Duodenal mucosa (tissue), 2 donors: ENCODE results near the gene FGFR3.

Experiments
- H3K27ac ChIP-seq: one replicate; pipeline ENCODE4 v1.7.0; 2013; ENCODE audit warnings: low read depth, low read length
- H3K27me3 ChIP-seq, 2 donors: one replicate each; pipeline ENCODE4 v1.7.0; 2013; ENCODE audit warnings: low read length in 2 of 2, control low read depth in 1 of 2; ENCODE audit not compliant: insufficient read depth in 2 of 2, control insufficient read depth in 1 of 2
- H3K36me3 ChIP-seq, 2 donors: one replicate each; pipeline ENCODE4 v1.7.0; 2013; ENCODE audit warnings: low read length in 2 of 2, control low read depth in 1 of 2; ENCODE audit not compliant: insufficient read depth in 2 of 2, control insufficient read depth in 1 of 2
- H3K4me1 ChIP-seq, 2 donors: one replicate each; pipeline ENCODE4 v1.7.0; 2013; ENCODE audit warnings: low read length in 2 of 2, control low read depth in 1 of 2; ENCODE audit not compliant: insufficient read depth in 2 of 2, control insufficient read depth in 1 of 2
- H3K4me3 ChIP-seq, 2 donors: one replicate each; pipeline ENCODE4 v1.7.0; 2013; ENCODE audit warnings: low read length in 2 of 2, low read depth in 1 of 2
- H3K9ac ChIP-seq, 2 donors: one replicate each; pipeline ENCODE4 v1.7.0; 2013; ENCODE audit warnings: low read length in 2 of 2, low read depth in 1 of 2
- H3K9me3 ChIP-seq, 2 donors: one replicate each; pipeline ENCODE4 v1.7.0; 2013; ENCODE audit warnings: low read length in 2 of 2, control low read depth in 1 of 2; ENCODE audit not compliant: control insufficient read depth in 1 of 2

Gene FGFR3

DNA sequence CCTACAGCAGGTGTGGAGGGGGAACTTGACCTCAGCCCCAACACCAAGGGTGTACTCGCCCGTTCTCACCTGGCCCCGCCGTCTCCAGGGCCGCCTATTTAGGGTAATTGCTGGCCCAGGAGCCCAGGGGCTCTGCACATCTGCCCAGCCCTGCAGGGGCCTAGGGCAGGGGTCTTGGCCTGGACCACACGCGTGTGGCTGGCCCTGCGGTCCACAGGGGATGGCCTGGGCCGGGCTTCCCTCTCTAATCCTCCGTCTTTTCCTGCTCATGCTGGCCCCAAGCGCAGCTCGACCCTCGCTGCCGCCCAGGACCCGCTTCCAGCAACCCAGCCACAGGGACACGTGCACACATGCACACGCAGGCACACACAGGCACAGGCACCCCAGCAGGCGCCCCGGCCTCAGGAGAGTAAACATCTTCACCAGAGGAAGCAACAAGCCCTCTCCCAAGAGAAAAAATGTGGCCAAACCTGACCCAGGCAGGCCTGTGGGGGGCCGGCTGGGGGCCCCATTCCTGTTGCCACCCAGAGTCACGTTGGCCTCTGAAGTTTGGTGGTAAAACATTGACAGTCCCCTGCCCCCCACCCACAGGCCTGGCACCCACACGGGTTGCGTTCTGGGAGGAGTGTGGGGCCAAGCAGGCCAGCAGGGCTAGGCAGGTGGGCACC is 24.6 kb upstream of the FGFR3 start:
- Histone ChIP-seq H3K9ac (no peak overlapping the region), H3K36me3 (no peaks in the 10 kb centered on the region), H3K4me3 (no peak overlapping the region), H3K27ac (no peak overlapping the region), H3K9me3 (no peaks in the 10 kb centered on the region), H3K4me1 (peaks cover 0 to 4% of the 10 kb centered on the region in 2 donors), H3K27me3 (peaks cover 24 to 46% of the 10 kb centered on the region in 2 donors)

- H3K36me3 ChIP-seq, result no peaks in the 10 kb centered on the region
- no peaks in the 10 kb centered on the region for H3K4me1 ChIP-seq
- peaks cover 24 to 42% of the 10 kb centered on the region in 2 donors for H3K27me3 ChIP-seq
- H3K27ac ChIP-seq, result no peak overlapping the region
- H3K9ac ChIP-seq, result no peak overlapping the region
- H3K9me3 ChIP-seq, result no peaks in the 10 kb centered on the region
- no peak overlapping the region for H3K4me3 ChIP-seq
These were observed 23.4 kb upstream of the FGFR3 start for GRCh38 chr4:1769692-1770091.

DNA sequence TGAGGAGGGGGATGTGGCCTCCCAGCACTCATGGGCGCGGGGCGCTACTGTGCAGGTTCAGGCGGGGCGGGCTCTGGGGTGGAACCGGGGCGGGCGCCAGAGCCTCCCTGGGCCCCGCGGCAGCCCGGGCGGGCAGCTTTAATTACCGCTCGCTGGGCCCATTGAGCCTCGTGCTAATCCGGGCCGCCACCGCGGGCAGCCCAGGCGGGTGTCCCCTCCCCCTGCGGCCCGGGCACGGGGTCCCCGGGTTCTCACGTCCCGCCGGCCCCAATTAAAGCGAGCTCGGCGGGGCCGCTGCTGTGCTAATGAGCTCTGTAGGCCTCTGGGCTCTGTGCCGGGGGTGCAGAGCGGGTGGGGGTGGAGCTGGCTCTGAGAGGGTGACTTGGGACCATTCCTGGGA is 22.8 kb upstream of the FGFR3 start:
- Histone ChIP-seq H3K9ac (no peak overlapping the region), H3K27me3 (peaks cover 24 to 42% of the 10 kb centered on the region in 2 donors), H3K9me3 (no peaks in the 10 kb centered on the region), H3K4me3 (no peak overlapping the region), H3K27ac (no peak overlapping the region), H3K4me1 (no peaks in the 10 kb centered on the region), H3K36me3 (no peaks in the 10 kb centered on the region)

DNA sequence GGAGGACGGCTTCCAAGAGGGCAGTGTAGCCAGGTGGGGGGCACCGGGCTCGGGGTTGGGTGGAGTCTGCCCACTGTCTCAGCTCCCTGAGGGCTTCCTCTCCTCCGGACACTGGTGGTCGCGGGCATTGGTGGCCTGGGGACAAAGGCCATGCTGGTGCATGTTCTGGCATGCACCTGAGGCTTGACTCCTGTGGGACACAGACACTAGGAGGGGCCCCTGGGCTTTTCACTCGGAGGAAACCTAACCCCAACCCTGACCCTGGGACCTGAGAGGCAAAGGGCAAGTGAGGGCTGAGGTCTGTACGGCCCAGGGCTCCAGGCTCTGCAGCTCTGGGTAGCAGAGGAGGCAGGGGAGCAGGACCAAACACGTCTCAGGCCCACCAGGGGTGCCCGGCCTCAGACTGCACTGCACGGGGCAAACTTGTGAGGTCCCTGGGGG is 22.3 kb upstream of the FGFR3 start:
- H3K9me3 ChIP-seq, result no peaks in the 10 kb centered on the region
- H3K27me3 ChIP-seq, result peaks cover 24 to 37% of the 10 kb centered on the region in 2 donors
- H3K36me3 ChIP-seq, result no peaks in the 10 kb centered on the region
- no peaks in the 10 kb centered on the region for H3K4me1 ChIP-seq
- no peak overlapping the region for H3K27ac ChIP-seq
- H3K9ac ChIP-seq, result no peak overlapping the region
- H3K4me3 ChIP-seq, result no peak overlapping the region

DNA sequence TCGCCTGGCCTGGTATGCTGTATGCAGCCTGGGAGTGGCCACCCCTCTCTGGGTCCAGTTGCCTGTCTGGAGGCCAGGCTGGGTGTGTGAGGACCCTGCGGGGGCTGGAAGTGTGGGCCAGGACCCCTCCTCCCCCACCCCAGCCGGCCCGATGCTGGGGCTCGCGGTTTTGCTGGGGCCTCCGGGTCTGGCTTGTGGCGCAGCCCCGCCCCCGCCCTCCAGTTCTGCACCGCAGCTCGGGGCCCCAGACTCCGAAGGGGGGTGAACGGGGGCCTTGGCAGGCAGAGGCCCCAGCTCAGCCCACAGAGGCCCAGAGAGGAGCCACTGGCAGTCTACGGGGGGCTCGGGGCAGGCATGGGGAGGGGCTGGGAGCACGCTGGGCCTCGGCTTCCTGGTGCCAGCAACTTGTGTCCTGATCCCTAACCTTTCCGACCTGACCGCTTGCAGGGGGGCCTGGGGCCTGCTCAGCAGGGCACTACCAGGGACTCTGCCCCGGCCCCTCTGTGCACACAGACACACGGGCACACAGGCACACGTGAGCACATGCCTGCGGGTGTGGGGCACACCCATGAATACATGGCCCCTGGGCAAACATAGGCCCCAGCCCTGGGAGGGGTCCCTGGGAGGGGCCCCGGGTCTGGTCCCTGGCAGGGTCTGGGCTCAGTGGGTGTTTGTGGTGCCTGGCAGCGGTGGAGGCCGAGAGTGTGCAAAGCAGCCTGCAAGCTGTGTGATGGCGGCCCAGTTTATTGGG is 21.4 kb upstream of the FGFR3 start:
- Histone ChIP-seq H3K4me3 (no peak overlapping the region), H3K36me3 (no peaks in the 10 kb centered on the region), H3K27me3 (peaks cover 24 to 29% of the 10 kb centered on the region in 2 donors), H3K4me1 (no peaks in the 10 kb centered on the region), H3K9ac (no peak overlapping the region), H3K9me3 (no peaks in the 10 kb centered on the region), H3K27ac (no peak overlapping the region)

DNA sequence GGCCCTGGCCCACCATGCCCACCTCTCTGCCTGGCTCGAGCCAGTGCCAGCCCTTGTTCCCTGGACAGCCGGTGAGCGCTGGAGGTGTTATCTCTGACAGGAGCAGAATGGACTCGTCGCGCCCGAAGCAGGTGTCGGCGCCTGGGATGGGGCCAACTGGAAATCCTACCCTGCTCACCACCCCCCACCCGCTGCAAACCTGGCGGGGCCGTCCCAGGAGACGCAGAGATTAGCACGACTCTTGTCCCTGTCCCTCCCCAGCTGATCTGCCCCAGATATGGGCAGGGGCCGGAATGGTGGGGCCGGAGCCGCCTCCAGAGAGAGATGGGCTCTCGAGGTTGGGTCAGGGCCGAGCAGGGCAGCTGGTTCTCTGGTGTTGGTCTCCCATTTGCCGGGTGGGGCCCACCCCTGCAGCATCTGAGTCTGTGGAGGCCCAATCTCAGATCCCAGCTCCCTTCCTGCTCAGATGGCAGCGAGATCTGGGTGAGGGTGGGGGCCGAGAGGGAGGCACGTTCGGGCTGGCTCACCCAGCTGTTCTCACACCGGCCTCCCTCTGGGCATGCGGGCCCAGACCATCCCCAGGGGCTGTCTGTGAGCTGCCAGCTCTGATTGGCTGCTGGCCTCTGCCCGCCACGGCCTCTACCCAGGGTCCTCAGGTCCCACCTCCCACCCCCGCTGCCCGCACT is 20.1 kb upstream of the FGFR3 start:
- Histone ChIP-seq H3K27ac (no peak overlapping the region), H3K27me3 (peaks cover 22 to 29% of the 10 kb centered on the region in 2 donors), H3K9me3 (no peaks in the 10 kb centered on the region), H3K36me3 (no peaks in the 10 kb centered on the region), H3K9ac (no peak overlapping the region), H3K4me3 (no peak overlapping the region), H3K4me1 (no peaks in the 10 kb centered on the region)

DNA sequence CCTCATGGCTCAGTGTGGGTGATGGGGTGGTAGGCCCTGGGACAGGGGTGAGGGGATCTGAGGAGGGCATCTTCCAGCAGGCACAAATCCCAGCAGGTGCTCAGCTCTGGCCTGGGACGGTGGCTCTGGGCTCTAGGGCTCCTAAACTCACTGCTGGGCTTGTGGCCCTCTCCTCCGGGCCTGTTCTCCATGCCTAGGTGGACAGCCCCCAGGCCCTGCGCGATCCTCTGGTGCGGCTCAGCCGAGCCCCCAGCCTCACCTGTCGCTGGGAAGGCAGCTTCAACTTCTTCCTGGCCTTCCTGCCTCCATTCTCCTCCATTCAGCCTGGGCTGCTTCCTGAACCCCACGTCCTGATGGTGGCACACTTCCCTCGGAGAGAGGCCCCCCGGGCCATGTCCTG is 19.3 kb upstream of the FGFR3 start:
- Histone ChIP-seq H3K27ac (no peak overlapping the region), H3K4me3 (no peak overlapping the region), H3K27me3 (peaks cover 17 to 22% of the 10 kb centered on the region in 2 donors), H3K36me3 (no peaks in the 10 kb centered on the region), H3K4me1 (no peaks in the 10 kb centered on the region), H3K9me3 (no peaks in the 10 kb centered on the region), H3K9ac (no peak overlapping the region)

DNA sequence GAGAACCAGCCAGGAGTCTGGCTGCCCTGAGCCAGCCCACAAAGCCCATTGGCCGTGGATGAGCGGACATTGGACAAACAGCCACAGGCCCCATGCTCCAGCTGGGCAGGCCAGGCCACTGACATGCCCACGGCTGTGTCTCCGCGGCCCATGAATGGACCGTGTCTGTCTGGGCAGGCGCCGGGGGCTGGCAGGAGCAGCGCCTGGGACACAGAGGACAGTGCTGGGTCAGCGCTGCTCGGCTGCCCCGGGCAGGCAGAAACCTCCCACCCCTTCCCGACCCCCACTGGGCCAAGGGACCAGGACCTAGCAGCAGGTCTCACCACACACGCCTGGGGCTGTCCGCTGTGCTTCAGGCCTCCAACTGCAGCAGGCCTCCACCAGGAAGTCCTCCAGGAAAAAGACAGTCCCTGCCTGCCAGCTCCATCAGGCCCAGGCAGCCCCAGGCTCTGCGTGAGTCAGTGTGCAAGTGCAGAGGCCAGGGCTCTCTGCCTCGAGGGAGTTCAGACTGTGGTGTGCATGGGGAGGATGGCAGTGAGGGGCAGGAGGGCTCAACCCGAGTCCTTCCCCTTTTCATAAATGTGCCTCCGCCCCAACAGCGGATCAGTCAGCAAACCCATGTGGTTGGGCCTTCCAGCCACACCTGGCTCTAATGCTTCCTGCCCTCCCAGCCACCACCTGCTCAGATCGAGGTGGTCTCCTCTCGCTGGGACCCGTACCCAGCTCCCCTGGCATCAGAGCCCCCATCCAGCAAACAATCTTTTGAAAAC is 17.2 kb upstream of the FGFR3 start:
- Histone ChIP-seq H3K9ac (no peak overlapping the region), H3K27ac (no peak overlapping the region), H3K27me3 (peaks cover 5 to 8% of the 10 kb centered on the region in 2 donors), H3K36me3 (no peaks in the 10 kb centered on the region), H3K4me3 (no peak overlapping the region), H3K4me1 (no peaks in the 10 kb centered on the region), H3K9me3 (no peaks in the 10 kb centered on the region)

DNA sequence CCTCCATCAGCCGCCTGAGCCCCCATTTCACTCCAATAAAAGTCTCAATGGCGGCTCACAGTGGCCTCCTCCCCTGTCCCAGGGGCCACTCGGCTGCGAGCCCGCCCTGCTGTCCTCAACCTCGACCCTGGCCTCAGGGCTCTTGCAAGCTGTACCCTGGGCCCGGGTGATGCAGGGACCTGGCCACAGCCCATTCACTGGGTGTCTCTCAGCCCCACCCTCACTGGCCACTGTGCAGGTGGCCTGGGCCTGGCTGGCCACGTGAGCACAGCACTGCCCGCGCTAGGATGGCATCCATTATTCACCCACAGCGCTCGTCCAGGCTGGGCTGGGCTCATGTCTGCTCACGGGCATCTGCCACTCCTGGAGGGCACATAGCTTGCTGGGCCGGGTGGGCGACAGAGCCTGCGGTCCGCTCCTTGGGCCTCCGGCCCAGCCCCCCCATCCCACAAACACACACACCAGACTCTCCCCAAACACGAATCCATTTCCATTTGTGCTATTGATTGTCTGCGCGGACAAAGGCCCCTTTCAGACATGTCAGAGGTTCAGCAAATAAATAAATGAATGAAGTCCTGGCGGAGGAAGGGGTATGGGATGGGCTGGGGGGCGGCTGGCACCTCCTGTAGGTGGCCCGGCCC is 16.5 kb upstream of the FGFR3 start:
- no peaks in the 10 kb centered on the region for H3K36me3 ChIP-seq
- no peaks in the 10 kb centered on the region for H3K9me3 ChIP-seq
- peaks cover 0 to 3% of the 10 kb centered on the region in 2 donors for H3K27me3 ChIP-seq
- H3K4me1 ChIP-seq, result no peaks in the 10 kb centered on the region
- no peak overlapping the region for H3K9ac ChIP-seq
- H3K4me3 ChIP-seq, result no peak overlapping the region
- H3K27ac ChIP-seq, result no peak overlapping the region
